Activated naive CD8-positive, alpha-beta T cell treated with anti-CD3 and anti-CD28 coated beads for 36 hours (primary cell): Measurements from ENCODE around the gene ZBTB46. TPM values are rescaled to one million over a fixed set of nuclear protein-coding genes. Genes with fewer than 3 reads are reported as not detected.
"Not testable (repeated sequence)": the region's sequence is repeated elsewhere in the genome, so short reads cannot be mapped to it uniquely, and the experiment has no call there.

Experiments
- DNase-seq: peaks from one replicate; pipeline ENCODE4 v3.0.0; 2021
- H3K27ac Mint-ChIP-seq: one replicate; pipeline ENCODE4 v1.8.0; 2022; ENCODE audit warnings: mild to moderate bottlenecking, moderate library complexity, mixed read lengths
- H3K27me3 Mint-ChIP-seq: one replicate; pipeline ENCODE4 v1.8.0; 2022; ENCODE audit warnings: mild to moderate bottlenecking, mixed read lengths
- H3K36me3 Mint-ChIP-seq: one replicate; pipeline ENCODE4 v1.8.0; 2021; ENCODE audit warnings: mild to moderate bottlenecking, mixed read lengths
- H3K4me1 Mint-ChIP-seq: one replicate; pipeline ENCODE4 v1.8.0; 2021; ENCODE audit warnings: mixed read lengths
- H3K4me3 Mint-ChIP-seq: one replicate; pipeline ENCODE4 v1.8.0; 2022; ENCODE audit warnings: mild to moderate bottlenecking, moderate library complexity, mixed read lengths
- H3K9me3 Mint-ChIP-seq: one replicate; pipeline ENCODE4 v1.8.0; 2022; ENCODE audit warnings: mixed read lengths
- total RNA-seq, 2 experiments: library from RNA; stranded (reverse); gene quantifications; one replicate each; pipeline ENCODE4 v1.2.3, GENCODE V29; 2021

ZBTB46 gene
- total RNA-seq, 2 experiments from 2014 or later = 0.04 TPM; not detected in 1

DNA sequence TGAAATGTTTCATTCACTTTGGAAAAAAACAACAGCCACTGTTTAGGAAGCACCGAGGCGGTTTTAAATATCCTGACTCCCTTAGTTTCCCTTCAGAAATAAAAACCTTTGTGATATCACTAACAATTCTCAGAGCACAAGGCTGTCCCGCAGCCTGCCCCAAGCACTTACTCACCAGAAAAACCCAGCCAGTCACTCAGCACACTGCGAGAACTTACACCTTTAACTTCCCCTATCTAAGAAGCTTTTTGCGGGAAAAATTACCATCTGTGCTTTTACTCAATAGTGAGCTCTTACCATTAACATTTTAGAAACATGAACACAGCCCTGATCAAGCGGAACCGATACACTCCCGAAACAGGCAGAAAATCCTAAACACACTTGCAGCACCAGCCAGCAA lies 9.3 kb downstream of the ZBTB46 start:
- Mint-ChIP-seq H3K4me1 (peaks cover 2% of the 10 kb centered on the region), H3K27ac (no peak overlapping the region), H3K4me3 (no peak overlapping the region), H3K36me3 (no peaks in the 10 kb centered on the region), H3K9me3 (no peaks in the 10 kb centered on the region), H3K27me3 (peaks cover 25% of the 10 kb centered on the region)
- no peak for DNase-seq

DNA sequence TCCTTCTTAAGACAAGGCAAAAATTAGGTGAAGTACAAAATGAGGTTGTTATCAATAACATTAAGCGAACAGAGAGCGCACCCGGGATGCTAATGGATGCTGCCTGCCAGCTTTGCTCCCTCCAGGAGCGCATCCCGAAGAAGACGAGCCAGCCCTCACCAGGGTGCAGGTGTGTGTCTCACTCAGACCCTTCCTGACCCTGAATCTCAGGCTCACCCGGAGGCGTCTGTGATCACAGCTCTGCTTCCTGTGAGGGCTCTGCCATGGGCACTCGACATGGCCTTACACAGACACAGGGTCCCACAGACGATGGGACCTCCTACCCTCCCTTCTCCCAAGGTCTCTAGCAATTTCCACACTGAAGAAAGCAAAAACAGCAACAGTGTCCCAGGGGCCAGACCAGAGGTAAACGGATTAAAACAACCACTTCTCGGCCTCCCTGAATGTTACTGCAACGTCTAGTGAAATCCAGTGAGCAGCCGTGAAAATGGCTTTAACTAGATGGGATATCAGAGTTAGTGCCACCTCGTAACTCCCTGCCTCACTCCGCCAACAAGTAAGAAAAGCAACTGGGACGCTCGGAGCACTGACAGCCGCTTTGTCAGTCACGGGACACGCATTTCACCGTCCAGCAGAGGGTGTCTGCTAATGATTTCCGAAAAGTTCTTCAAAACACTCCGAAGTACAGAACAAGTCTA lies 11.7 kb downstream of the ZBTB46 start:
- peaks cover 10% of the 10 kb centered on the region for H3K27me3 Mint-ChIP-seq
- H3K9me3 Mint-ChIP-seq = no peaks in the 10 kb centered on the region
- H3K36me3 Mint-ChIP-seq = no peaks in the 10 kb centered on the region
- H3K4me3 Mint-ChIP-seq = no peak overlapping the region
- no peak for DNase-seq
- no peaks in the 10 kb centered on the region for H3K4me1 Mint-ChIP-seq
- no peak overlapping the region for H3K27ac Mint-ChIP-seq

DNA sequence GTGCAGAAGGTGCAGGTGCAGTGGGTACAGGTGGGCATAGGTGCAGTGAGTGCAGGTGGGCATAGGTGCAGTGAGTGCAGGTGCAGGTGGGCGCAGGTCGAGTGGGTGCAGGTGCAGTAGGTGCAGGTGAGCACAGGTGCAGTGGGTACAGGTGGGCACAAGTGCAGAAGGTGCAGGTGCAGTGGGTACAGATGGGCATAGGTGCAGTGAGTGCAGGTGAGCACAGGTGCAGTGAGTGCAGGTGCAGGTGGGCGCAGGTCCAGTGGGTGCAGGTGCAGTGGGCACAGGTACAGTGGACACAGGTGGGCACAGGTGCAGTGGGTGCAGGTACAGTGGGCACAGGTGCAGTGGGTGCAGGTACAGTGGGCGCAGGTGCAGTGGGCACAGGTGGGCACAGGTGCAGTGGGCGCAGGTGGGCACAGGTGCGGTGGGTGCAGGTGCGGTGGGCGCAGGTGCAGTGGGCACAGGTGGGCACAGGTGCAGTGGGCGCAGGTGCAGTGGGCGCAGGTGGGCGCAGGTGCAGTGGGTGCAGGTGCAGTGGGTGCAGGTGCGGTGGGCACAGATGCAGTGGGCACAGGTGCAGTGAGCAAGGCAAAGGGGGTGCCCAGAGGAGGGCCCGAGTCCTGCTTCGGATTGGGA lies 15.3 kb downstream of the ZBTB46 start:
- Mint-ChIP-seq H3K4me1 (no peaks in the 10 kb centered on the region), H3K4me3 (no peak overlapping the region), H3K36me3 (no peaks in the 10 kb centered on the region), H3K27ac (no peak overlapping the region), H3K9me3 (no peaks in the 10 kb centered on the region), H3K27me3 (no peaks in the 10 kb centered on the region)
- no peak for DNase-seq

DNA sequence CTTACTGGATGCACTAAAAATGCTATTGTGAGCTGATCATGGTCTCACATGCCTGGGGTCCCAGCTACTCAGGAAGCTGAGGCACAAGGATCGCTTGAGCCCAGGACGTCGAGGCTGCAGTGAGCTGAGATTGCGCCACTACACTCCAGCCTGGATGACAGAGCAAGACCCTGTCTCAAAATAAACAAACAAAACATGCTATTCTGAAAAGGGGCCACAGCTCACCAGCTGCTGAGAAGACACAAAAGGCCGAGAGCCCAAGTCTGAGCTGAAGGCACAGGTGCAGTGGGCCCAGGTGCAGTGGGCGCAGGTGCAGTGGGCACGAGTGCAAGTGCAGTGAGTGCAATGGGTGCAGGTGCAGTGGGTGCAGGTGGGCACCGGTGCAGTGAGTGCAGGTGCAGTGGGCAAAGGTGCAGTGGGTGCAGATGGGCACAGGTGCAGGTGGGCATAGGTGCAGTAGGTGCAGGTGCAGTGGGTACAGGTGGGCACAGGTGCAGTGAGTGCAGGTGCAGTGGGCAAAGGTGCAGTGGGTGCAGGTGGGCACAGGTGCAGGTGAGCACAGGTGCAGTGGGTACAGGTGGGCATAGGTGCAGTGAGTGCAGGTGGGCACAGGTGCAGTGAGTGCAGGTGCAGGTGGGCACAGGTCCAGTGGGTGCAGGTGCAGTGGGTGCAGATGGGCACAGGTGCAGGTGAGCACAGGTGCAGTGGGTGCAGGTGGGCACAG lies 16.0 kb downstream of the ZBTB46 start:
- H3K27ac Mint-ChIP-seq = no peak overlapping the region
- no peaks in the 10 kb centered on the region for H3K36me3 Mint-ChIP-seq
- no peaks in the 10 kb centered on the region for H3K4me1 Mint-ChIP-seq
- no peaks in the 10 kb centered on the region for H3K9me3 Mint-ChIP-seq
- H3K4me3 Mint-ChIP-seq = no peak overlapping the region
- no peak for DNase-seq
- no peaks in the 10 kb centered on the region for H3K27me3 Mint-ChIP-seq

DNA sequence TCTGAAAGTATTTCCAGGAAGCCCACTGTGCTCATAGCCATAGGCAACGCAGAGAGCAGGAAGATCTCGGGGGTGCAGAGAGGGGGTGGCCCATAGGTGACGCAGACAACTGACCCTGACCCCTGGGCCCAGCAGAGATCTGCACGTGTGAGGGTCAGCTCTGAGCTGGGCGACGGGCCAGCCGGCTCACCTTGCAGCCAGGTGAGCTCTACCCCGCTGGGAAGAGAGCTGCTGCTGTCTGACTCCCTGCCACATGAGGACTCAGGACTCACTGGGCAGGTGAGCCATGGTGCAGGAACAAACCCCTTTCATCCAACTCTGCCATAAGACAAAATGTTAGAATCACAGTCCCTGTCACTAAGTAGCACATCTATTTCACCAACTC lies 19.6 kb downstream of the ZBTB46 start:
- Mint-ChIP-seq H3K9me3 (no peaks in the 10 kb centered on the region), H3K4me3 (no peak overlapping the region), H3K27me3 (no peaks in the 10 kb centered on the region), H3K27ac (no peak overlapping the region), H3K4me1 (no peaks in the 10 kb centered on the region), H3K36me3 (no peaks in the 10 kb centered on the region)
- no peak for DNase-seq

DNA sequence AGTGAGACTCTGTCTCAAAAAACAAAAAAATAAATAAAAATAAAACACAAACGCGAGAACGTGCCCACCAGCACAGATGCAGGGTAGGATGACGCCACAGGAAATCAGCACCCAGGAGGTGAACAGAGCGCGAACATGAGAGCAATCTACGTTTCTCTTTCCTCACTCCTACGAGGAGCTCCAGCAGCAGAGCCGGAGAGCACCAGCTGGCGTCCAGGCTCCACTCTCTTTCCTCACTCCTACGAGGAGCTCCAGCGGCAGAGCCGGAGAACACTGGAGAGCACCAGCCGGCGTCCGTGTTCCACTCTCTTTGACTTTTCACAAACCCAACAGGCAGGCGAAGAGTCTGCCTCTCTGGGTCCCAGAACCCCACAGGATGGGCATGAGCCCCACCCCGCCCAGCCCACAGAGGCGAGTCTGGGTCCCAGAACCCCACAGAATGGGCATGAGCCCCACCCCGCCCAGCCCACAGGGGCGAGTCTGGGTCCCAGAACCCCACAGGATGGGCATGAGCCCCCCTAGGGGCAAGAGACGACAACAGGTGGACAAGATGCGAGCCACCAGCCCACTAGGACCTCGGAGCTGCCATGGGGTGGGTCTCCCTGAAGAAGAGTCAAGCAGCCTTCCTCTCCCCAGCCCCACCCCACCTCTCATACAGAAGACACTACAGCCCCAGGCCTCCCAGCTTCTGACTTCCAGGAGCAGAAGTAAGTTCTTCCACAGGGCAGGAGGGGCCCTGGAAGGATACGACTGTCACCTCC lies 20.2 kb downstream of the ZBTB46 start:
- H3K36me3 Mint-ChIP-seq = no peaks in the 10 kb centered on the region
- H3K4me3 Mint-ChIP-seq = no peak overlapping the region
- no peaks in the 10 kb centered on the region for H3K4me1 Mint-ChIP-seq
- no peaks in the 10 kb centered on the region for H3K9me3 Mint-ChIP-seq
- DNase-seq = no peak
- no peak overlapping the region for H3K27ac Mint-ChIP-seq
- no peaks in the 10 kb centered on the region for H3K27me3 Mint-ChIP-seq

DNA sequence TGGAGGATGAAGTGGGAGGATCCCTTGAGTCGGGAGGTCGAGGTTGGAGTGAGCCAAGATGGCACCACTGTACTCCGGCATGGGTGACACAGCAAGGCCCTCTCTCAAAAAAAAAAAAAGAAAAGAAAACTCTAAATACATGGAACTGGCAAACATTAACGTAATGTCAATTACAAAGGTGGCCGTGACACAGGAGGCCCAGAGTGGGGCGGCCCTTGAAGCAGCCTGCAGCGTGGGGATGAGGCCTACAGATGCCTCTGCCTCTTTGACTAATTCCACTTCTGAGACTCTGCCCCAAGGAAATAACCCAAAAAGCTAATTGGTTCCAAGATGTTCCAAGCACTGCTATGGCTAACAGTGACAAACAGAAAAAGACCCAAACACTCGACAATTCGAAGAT lies 21.2 kb downstream of the ZBTB46 start:
- Mint-ChIP-seq H3K4me1 (no peaks in the 10 kb centered on the region), H3K36me3 (no peaks in the 10 kb centered on the region), H3K27me3 (peaks cover 5% of the 10 kb centered on the region), H3K4me3 (no peak overlapping the region), H3K27ac (no peak overlapping the region), H3K9me3 (no peaks in the 10 kb centered on the region)
- no peak for DNase-seq

DNA sequence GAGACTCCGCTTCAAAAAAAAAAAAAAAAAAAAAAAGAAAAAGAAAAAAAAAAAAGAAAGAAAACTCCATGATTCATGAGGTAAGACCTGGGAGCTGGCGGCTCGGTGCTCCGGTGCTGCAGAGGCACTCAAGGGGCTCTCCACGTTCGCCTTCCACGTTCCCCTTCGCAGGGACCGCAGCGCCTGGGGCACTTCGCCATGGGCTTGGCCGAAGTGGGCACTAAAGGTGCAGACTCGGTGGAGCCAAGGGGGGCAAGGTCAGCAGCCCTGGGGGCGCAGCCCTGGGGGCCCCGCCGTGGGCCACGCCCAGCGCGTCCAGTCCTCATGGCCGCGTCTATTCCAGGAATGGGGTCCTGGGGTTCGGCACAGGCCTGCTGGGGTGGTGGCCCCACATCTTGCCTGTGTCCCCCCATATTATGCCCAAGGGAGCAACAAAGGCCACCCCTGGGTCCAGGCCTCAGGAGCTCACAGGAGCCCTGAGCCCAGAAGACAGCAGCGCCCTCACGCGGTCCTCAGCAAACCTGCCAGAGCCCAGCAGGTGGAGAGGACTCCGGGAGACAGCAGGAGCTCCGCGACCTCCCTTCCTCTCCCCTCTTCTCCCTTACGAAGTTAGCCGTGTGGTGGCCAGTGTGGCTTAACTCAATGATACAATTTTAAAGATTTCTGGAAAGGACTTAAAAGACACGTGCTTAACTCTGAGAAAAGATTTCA lies 21.9 kb downstream of the ZBTB46 start:
- DNase-seq = no peak
- Mint-ChIP-seq H3K27me3 (peaks cover 9% of the 10 kb centered on the region), H3K27ac (no peak overlapping the region), H3K4me3 (no peak overlapping the region), H3K9me3 (no peaks in the 10 kb centered on the region), H3K4me1 (peaks cover 2% of the 10 kb centered on the region), H3K36me3 (no peaks in the 10 kb centered on the region)

DNA sequence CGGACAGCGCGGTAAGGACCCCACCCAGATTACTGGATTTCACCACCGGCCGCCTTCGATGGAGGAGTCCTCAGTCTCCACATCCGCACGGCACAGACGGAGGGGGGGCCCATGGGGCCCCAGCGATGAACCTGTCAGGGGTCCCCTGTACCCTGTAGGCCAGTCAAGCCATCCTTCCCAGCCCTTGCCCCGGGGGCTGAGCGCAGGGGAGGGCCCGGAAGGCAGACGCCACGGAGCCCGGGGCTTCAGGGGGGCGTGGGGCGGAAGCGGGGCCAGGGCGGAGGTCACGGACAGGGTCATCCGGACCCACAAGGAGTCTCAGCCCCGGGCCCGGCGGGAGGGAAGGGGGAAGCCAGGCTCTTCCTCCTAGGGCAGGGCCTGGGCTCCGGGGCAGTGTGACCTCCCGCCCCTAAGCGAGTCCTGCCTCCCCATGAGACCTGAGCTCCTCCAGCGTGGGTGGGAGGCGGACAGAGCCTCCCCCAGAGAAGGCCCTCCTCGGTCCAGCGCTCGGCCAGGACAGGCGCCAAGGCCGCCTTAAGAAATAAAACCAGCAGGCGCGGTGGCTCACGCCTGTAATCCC lies 22.8 kb downstream of the ZBTB46 start:
- no peak overlapping the region for H3K27ac Mint-ChIP-seq
- no peak overlapping the region for H3K4me3 Mint-ChIP-seq
- H3K9me3 Mint-ChIP-seq = no peaks in the 10 kb centered on the region
- H3K4me1 Mint-ChIP-seq = peaks cover 5% of the 10 kb centered on the region
- H3K27me3 Mint-ChIP-seq = peaks cover 17% of the 10 kb centered on the region
- DNase-seq = no peak
- H3K36me3 Mint-ChIP-seq = no peaks in the 10 kb centered on the region

DNA sequence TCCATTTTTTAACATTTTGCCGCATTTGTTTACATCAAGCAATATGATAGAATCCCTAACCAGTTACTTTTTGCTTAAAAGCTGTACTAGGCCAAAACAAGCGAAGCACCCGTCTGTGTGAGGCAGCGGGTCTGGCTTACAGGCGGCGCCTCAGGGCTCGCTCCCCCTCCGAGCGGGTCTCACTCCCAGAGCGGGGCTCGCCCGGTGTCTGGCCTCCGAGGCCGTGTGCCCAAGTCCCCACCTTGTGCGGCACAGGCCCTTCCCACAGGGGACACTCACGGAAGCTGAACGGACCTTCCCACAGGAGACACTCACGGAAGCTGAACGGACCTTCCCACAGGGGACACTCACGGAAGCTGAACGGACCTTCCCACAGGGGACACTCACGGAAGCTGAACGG lies 23.4 kb downstream of the ZBTB46 start:
- Mint-ChIP-seq H3K36me3 (no peaks in the 10 kb centered on the region), H3K27me3 (peaks cover 21% of the 10 kb centered on the region), H3K4me1 (peaks cover 5% of the 10 kb centered on the region), H3K4me3 (no peak overlapping the region), H3K9me3 (no peaks in the 10 kb centered on the region), H3K27ac (no peak overlapping the region)
- no peak for DNase-seq

DNA sequence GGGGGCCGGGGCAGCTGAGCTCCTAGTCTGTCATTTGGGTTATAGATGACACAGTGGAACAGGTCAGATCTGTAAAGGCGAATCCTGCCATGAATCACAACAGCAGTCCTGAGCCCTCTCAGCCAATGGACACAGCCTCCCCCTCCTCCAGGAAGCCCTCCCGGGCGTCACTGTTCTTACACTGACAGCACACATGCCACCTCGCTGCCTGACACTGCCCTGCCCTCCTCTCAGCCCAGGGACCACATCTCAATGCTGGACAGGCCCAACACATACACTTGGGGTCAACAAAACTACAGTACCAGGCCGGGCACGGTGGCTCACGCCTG lies 26.8 kb downstream of the ZBTB46 start:
- no peak for DNase-seq
- Mint-ChIP-seq H3K27me3 (peaks cover 27% of the 10 kb centered on the region), H3K4me1 (peaks cover 5% of the 10 kb centered on the region), H3K9me3 (no peaks in the 10 kb centered on the region), H3K27ac (no peak overlapping the region), H3K36me3 (no peaks in the 10 kb centered on the region), H3K4me3 (no peak overlapping the region)

DNA sequence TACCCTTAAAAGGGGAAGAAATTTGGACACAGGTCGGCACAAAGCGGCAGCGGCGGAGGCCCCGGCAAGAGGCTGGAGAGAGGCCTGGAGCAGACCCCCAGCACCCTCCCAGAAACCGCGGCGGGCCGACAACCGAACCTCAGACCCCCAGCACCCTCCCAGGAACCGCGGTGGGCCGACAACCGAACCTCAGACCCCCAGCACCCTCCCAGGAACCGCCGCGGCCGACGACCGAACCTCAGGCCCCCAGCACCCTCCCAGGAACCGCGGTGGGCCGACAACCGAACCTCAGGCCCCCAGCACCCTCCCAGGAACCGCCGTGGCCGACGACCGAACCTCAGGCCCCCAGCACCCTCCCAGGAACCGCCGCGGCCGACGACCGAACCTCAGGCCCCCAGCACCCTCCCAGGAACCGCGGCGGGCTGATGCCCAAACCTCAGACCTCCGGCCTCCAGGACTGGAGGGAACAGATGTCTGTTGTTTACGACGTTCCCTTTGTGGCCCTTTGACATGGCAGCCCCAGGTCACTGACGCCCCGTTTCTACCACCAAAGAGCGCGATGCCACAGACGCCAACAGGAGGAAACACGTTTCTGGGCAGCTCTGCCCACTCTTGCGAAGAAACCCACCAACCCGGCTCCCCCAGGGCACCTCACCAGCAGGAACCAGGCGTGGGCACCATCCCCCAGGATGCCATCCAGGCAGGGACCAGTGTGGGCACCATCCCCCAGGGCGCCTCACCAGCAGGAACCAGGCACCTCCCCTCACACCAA lies 28.4 kb downstream of the ZBTB46 start:
- no peaks in the 10 kb centered on the region for H3K9me3 Mint-ChIP-seq
- H3K4me1 Mint-ChIP-seq = peaks cover 5% of the 10 kb centered on the region
- no peak overlapping the region for H3K4me3 Mint-ChIP-seq
- H3K27me3 Mint-ChIP-seq = peaks cover 27% of the 10 kb centered on the region
- no peaks in the 10 kb centered on the region for H3K36me3 Mint-ChIP-seq
- no peak for DNase-seq
- no peak overlapping the region for H3K27ac Mint-ChIP-seq

DNA sequence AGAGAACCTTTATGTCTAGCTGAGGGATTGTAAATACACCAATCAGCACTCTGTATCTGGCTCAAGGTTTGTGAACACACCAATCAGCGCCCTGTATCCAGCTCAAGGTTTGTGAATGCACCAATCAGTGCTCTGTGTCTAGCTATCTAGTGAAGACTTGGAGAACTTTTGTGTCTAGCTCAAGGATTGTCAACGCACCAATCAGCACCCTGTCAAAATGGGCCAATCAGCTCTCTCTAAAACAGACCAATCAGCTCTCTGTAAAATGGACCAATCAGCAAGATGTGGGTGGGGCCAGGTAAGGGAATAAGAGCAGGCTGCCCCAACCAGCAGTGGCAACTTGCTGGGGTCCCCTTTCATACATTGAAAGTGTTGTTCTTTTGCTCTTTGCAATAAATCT lies 29.9 kb downstream of the ZBTB46 start:
- not testable (repeated sequence) for H3K27ac Mint-ChIP-seq, H3K9me3 Mint-ChIP-seq, H3K4me1 Mint-ChIP-seq, DNase-seq, H3K4me3 Mint-ChIP-seq, H3K36me3 Mint-ChIP-seq
- peaks cover 27% of the 10 kb centered on the region for H3K27me3 Mint-ChIP-seq

DNA sequence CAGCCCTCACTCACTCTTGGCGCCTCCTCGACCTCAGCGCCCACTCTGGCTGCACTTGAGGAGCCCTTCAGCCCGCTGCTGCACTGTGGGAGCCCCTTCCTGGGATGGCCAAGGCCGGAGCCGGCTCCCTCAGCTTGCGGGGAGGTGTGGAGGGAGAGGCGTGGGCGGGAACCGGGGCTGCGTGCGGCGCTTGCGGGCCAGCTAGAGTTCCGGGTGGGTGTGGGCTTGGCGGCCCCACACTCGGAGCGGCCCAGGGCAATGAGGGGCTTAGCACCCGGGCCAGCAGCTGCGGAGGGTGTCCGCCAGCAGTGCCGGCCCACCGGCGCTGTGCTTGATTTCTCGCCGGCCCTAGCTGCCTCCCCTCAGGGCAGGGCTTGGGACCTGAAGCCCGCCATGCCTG lies 30.7 kb downstream of the ZBTB46 start:
- not testable (repeated sequence) for H3K9me3 Mint-ChIP-seq, H3K4me1 Mint-ChIP-seq, H3K4me3 Mint-ChIP-seq, H3K27ac Mint-ChIP-seq, DNase-seq, H3K36me3 Mint-ChIP-seq
- H3K27me3 Mint-ChIP-seq = peaks cover 31% of the 10 kb centered on the region
